ENCODE results near the gene ARID1B. TPM values are rescaled to one million over a fixed set of nuclear protein-coding genes. Genes with fewer than 3 reads are reported as not detected.

The ARID1B gene
- total and polyA plus RNA-seq, 2 of the 13 experiments (the other 11 are each of a cell fraction or from before 2014, with no cell fraction given) = 20.1 to 32.6 TPM

GRCh38 chr6:157245436-157245835 lies 468.3 kb downstream of the ARID1B start:
- no peaks in the 10 kb centered on the region for H3K9me3 ChIP-seq (ENCODE audit: low read length)
- no peak for FAIRE-seq
- H3K27me3 ChIP-seq (ENCODE audit: control insufficient read depth in 1 of 2, insufficient read depth in 2 of 2, low read length in 2 of 2) = peaks cover 6 to 47% of the 10 kb centered on the region in 2 experiments; a peak in 3 of 5 replicates
- H2AFZ ChIP-seq (ENCODE audit: low read length) = no peak overlapping the region
- ChIA-PET CTCF (ENCODE audit: low intra/inter-chr PET ratio, low total read pairs) (no interaction called here), POLR2A (no interaction called here)
- DNase-seq (ENCODE audit: low spot score) = no peak
- no peaks in the 10 kb centered on the region for H4K20me1 ChIP-seq (ENCODE audit: insufficient read depth, low read length)
- H3K9ac ChIP-seq (ENCODE audit: insufficient read depth, low read depth, low read length) = no peak overlapping the region
- no peak overlapping the region for H3K27ac ChIP-seq (ENCODE audit: extremely low read length, insufficient read depth, low read length)
- intact Hi-C loops (cut with micrococcal nuclease; ENCODE audit: unreplicated experiment) (no loop called here), in situ Hi-C loops (cut with HindIII; ENCODE audit: extremely low pct_ligation_motif_present, low pct_unique_long_range_greater_than_20kb) (no loop called here)
- no peaks in the 10 kb centered on the region for H3K36me3 ChIP-seq (replicated peaks in 1 of 2; ENCODE audit: control insufficient read depth in 1 of 2, insufficient read depth in 2 of 2, low read length in 2 of 2)
- H3K4me1 ChIP-seq (ENCODE audit: insufficient read depth, low read length) = peaks cover 5% of the 10 kb centered on the region
- H3K4me3 ChIP-seq (replicated peaks in 1 of 3; ENCODE audit: insufficient read depth in 1 of 3, low read depth in 2 of 3, low read length in 3 of 3) = no peak overlapping the region
- no TSS peak for BruUV-seq (replicated peaks)
- no peaks in the 10 kb centered on the region for H3K79me2 ChIP-seq (ENCODE audit: insufficient read depth, low read length)
- 34% methylated on average over 13 of the region's 13 CpGs for whole genome bisulfite sequencing (ENCODE audit: low lambda C conversion rate)
- ATAC-seq = no peak
- H3K4me2 ChIP-seq (ENCODE audit: low read depth, low read length) = no peak overlapping the region
- TF ChIP-seq MATR3 (CRISPR knock-in tag; IDR thresholded peaks at IDR 0.05) (no peak), PHB2 (IDR thresholded peaks at IDR 0.05; ENCODE audit: partially characterized antibody) (no peak), HNRNPLL (IDR thresholded peaks at IDR 0.05; ENCODE audit: low read depth, low read length, poor library complexity, severe bottlenecking) (no peak), ZNF589 (CRISPR knock-in tag; conservative IDR thresholded peaks at IDR 0.05) (no peak), ATF7-NPFF (CRISPR knock-in tag; IDR thresholded peaks at IDR 0.05; ENCODE audit: low read depth) (no peak), ZNF883 (CRISPR knock-in tag; IDR thresholded peaks at IDR 0.05; ENCODE audit: not compliant biosample characterization) (no peak), GLMP (CRISPR knock-in tag; IDR thresholded peaks at IDR 0.05; ENCODE audit: borderline replicate concordance) (no peak), ZUFSP (CRISPR knock-in tag; IDR thresholded peaks at IDR 0.05; ENCODE audit: borderline replicate concordance) (no peak), IRF9 (CRISPR knock-in tag; IDR thresholded peaks at IDR 0.05; ENCODE audit: borderline replicate concordance) (no peak), IRX3 (CRISPR knock-in tag; IDR thresholded peaks at IDR 0.05; ENCODE audit: borderline replicate concordance, low read depth) (no peak), ZFP36L1 (CRISPR knock-in tag; IDR thresholded peaks at IDR 0.05) (no peak), ZNF687 (CRISPR knock-in tag; IDR thresholded peaks at IDR 0.05) (no peak), MIER3 (CRISPR knock-in tag; IDR thresholded peaks at IDR 0.05; ENCODE audit: borderline replicate concordance) (no peak), ZNF674 (CRISPR knock-in tag; IDR thresholded peaks at IDR 0.05; ENCODE audit: low read depth) (no peak)
